Testis (tissue), 3 donors: ENCODE data around the gene SFMBT1. TPM values are rescaled to one million over a fixed set of nuclear protein-coding genes. Genes with fewer than 3 reads are reported as not detected.

Experiments
- DNase-seq: peaks from one replicate; pipeline ENCODE4 v3.0.0-alpha.2; 2019
- H3K27ac ChIP-seq, 2 donors: fragments of 200-600 bp; sonication (generic); one replicate each; pipeline ENCODE4 v1.5.1; 2019
- H3K27me3 ChIP-seq: fragments of 200-600 bp; sonication (generic); one replicate; pipeline ENCODE4 v1.5.1; 2019
- H3K36me3 ChIP-seq: fragments of 200-600 bp; sonication (generic); one replicate; pipeline ENCODE4 v1.5.1; 2017; ENCODE audit warnings: low read depth; ENCODE audit errors: missing control alignments
- H3K4me1 ChIP-seq: fragments of 200-600 bp; sonication (generic); one replicate; pipeline ENCODE4 v1.5.1; 2019
- H3K4me3 ChIP-seq, 2 donors: fragments of 200-600 bp; sonication (generic); one replicate each; pipeline ENCODE4 v1.5.1; 2017 to 2019
- H3K9me3 ChIP-seq: fragments of 200-600 bp; sonication (generic); one replicate; pipeline ENCODE4 v1.5.1; 2017
- POLR2A ChIP-seq: fragments of 450-650 bp; IDR thresholded peaks from one replicate; pipeline ENCODE4 v1.6.1; 2017; ENCODE audit warnings: antibody characterized with exemption, mild to moderate bottlenecking, moderate library complexity
- WGBS, 2 donors: methylation state at CpG; one replicate each; pipeline ENCODE4 v1.1.5; 2018; 5-methylcytosine and 5-hydroxymethylcytosine counted together
- intact Hi-C: fragments of 100-400 bp; cut with DNase I; formaldehyde crosslinking; loops from one replicate; pipeline ENCODE4 v1.15.1; 2023; ENCODE audit warnings: low total_unique reads
- polyA plus RNA-seq: library from polyadenylated mRNA; stranded (reverse); fragments of 350-450 nt; fragmentation: Illumina TruSeq; extraction: RNeasy Lipid Tissue Mini Kit (QIAGEN cat#74804); gene quantifications from one replicate; pipeline ENCODE4 v1.2.3, GENCODE V29; 2014; ENCODE audit warnings: low read depth, low replicate concordance; ENCODE audit not compliant: insufficient read depth
- total RNA-seq, 2 donors: library from RNA; depleted of rRNA; stranded (reverse); fragments of >200 nt; gene quantifications; one replicate each; pipeline ENCODE4 v1.2.3, GENCODE V29; 2016
- TF ChIP-seq, protein P1 (sequence below), 3 experiments: fragments of 450-650 bp in 2 of 3; fragments of 200-600 bp in 1 of 3; sonication (generic) in 1 of 3; IDR thresholded peaks; one replicate each; pipeline ENCODE4 v1.5.1; 2016 to 2019; ENCODE audit warnings: antibody characterized with exemption in 3 of 3, mild to moderate bottlenecking in 2 of 3, moderate library complexity in 1 of 3

SFMBT1 gene
- total and polyA plus RNA-seq, 3 donors from 2014 or later, result 82.4 to 158 (median 143) TPM

DNA sequence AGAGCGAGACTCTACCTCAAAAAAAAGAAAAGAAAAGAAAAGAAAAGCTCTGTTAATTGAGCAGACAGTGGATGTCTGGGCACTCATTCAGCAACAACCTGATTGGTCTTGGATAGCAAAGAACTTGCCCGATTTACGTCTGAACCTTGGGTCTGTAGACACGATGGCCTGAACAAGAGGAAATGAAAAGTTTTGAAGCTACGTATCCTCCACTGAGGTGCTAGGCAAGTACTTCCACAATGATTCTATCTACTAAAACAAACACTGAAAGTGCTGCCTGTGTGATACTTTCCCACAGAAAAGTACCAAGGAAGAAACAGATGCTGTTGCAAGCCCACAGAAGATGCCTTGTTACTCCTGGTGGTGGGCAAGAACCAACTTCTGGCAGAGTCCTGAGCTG lies 189.2 kb downstream of the SFMBT1 start:
- no peaks in the 10 kb centered on the region for H3K36me3 ChIP-seq
- no peak for DNase-seq
- no peaks in the 10 kb centered on the region for H3K9me3 ChIP-seq
- no peak for TF ChIP-seq POLR2A
- TF ChIP-seq, protein P1, sequence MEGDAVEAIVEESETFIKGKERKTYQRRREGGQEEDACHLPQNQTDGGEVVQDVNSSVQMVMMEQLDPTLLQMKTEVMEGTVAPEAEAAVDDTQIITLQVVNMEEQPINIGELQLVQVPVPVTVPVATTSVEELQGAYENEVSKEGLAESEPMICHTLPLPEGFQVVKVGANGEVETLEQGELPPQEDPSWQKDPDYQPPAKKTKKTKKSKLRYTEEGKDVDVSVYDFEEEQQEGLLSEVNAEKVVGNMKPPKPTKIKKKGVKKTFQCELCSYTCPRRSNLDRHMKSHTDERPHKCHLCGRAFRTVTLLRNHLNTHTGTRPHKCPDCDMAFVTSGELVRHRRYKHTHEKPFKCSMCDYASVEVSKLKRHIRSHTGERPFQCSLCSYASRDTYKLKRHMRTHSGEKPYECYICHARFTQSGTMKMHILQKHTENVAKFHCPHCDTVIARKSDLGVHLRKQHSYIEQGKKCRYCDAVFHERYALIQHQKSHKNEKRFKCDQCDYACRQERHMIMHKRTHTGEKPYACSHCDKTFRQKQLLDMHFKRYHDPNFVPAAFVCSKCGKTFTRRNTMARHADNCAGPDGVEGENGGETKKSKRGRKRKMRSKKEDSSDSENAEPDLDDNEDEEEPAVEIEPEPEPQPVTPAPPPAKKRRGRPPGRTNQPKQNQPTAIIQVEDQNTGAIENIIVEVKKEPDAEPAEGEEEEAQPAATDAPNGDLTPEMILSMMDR (IDR thresholded peaks at IDR 0.05), result no peak
- WGBS, 2 donors, result 77 to 82% methylated on average over 5 of the region's 5 CpGs
- H3K27ac ChIP-seq, result no peak overlapping the region
- no peaks in the 10 kb centered on the region for H3K27me3 ChIP-seq
- intact Hi-C loops, result no loop called here
- no peaks in the 10 kb centered on the region for H3K4me1 ChIP-seq
- no peak overlapping the region for H3K4me3 ChIP-seq

DNA sequence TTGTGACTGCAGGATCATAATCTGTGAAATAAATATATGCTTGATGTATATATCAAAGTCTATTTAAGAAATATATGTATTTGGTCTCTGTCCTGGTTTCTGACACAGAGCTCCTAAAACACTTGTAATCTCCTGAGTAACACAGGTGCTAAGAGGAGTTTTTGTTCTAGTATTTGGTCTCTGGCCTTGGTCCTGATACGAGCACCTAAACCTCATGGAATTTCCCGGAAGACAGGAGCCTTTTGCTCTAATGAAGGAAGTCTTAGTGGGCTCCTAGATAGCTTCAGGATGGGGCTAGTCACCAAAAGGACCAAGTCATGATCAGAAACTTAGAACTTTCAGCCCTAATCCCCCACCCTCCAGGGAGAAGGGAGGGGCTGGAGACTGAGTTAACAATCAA lies 191.9 kb downstream of the SFMBT1 start:
- DNase-seq, result no peak
- Histone ChIP-seq H3K4me3 (no peak overlapping the region), H3K27me3 (no peaks in the 10 kb centered on the region), H3K36me3 (no peaks in the 10 kb centered on the region), H3K27ac (no peak overlapping the region), H3K9me3 (no peaks in the 10 kb centered on the region), H3K4me1 (no peaks in the 10 kb centered on the region)
- intact Hi-C loops, result no loop called here
- WGBS, 2 donors, result 83 to 89% methylated on average over 2 of the region's 2 CpGs
- TF ChIP-seq, protein P1 (IDR thresholded peaks at IDR 0.05), result no peak
- TF ChIP-seq POLR2A, result no peak

Other genes with a start within 250 kb of the SFMBT1 start
- gene ITIH4, start 215.4 kb downstream of the SFMBT1 start, total RNA-seq, result 10 to 100 TPM; 16.8 to 19.9 TPM
- 30.2 TPM for gene ITIH4, start 215.4 kb downstream of the SFMBT1 start, polyA plus RNA-seq
- 1 to 10 TPM; 3.5 to 3.6 TPM for gene MUSTN1, start 211.1 kb downstream of the SFMBT1 start, total RNA-seq
- 21.7 TPM for gene MUSTN1, start 211.1 kb downstream of the SFMBT1 start, polyA plus RNA-seq
- gene STIMATE, start 148.5 kb downstream of the SFMBT1 start, total RNA-seq, result 10 to 100 TPM; 33.2 to 42.9 TPM
- gene STIMATE, start 148.5 kb downstream of the SFMBT1 start, polyA plus RNA-seq, result 16.7 TPM
- 10 to 100 TPM; 27.2 to 33.9 TPM for gene RFT1, start 84.4 kb upstream of the SFMBT1 start, total RNA-seq
- gene RFT1, start 84.4 kb upstream of the SFMBT1 start, polyA plus RNA-seq, result 36.8 TPM
- gene PRKCD, start 115.1 kb upstream of the SFMBT1 start, total RNA-seq, result 10 to 100 TPM; 36.3 to 44.5 TPM
- 42.3 TPM for gene PRKCD, start 115.1 kb upstream of the SFMBT1 start, polyA plus RNA-seq
- gene TKT, start 209.9 kb upstream of the SFMBT1 start, total RNA-seq, result 100 to 1,000 TPM; 112 to 184 TPM
- 99.9 TPM for gene TKT, start 209.9 kb upstream of the SFMBT1 start, polyA plus RNA-seq